HepG2 (cell line): ENCODE data around the gene EXOC7. TPM values are rescaled to one million over a fixed set of nuclear protein-coding genes. Genes with fewer than 3 reads are reported as not detected.
A peak's percentile ranks its signal among the peaks of the same experiment; 100 is the strongest.

Experiments
- ATAC-seq: fragments of 200-7000 bp; cut with Tn5 transposase; 3 replicates; pipeline ENCODE4 v1.9.1; 2020; ENCODE audit warnings: mild to moderate bottlenecking, moderate library complexity
- BruUV-seq: library from RNA; stranded (reverse); fragments of 400-500 nt; replicated peaks from 2 replicates; lab custom pipeline; 2021; lab: Mats Ljungman, UMichigan
- CTCF ChIA-PET: fragments of 300-600 bp; formaldehyde crosslinking; extraction: SDS; loops from one replicate; lab custom pipeline; 2021; ENCODE audit warnings: low total read pairs, inconsistent platforms, low intra/inter-chr PET ratio; lab: Yijun Ruan, JAX
- POLR2A ChIA-PET: fragments of 350-600 bp; sonication (Branson Sonifier 250); formaldehyde crosslinking; loops from one replicate; lab custom pipeline; 2020; ENCODE audit warnings: antibody characterized with exemption, inconsistent platforms; lab: Yijun Ruan, JAX
- DNase-seq: peaks from one replicate; pipeline ENCODE4 v3.0.0-alpha.2; 2015; ENCODE audit warnings: low spot score
- FAIRE-seq: peaks from 3 replicates; lab custom pipeline; 2011; peaks lifted over from hg19 to GRCh38; lab: Jason Lieb, UNC
- H2AFZ ChIP-seq: one replicate; pipeline ENCODE4 v1.6.1; 2011; ENCODE audit warnings: low read length, inconsistent platforms
- H3K27ac ChIP-seq: fragments of 300-600 bp; 3 replicates; pipeline ENCODE4 v1.8.0; 2011; ENCODE audit warnings: mixed run types, mild to moderate bottlenecking, mixed read lengths, low read length, inconsistent platforms; ENCODE audit not compliant: insufficient read depth; ENCODE audit errors: extremely low read length
- H3K27me3 ChIP-seq, 2 experiments: fragments of 200-600 bp in 1 of 2; 2 replicates in 1 of 2; 3 replicates in 1 of 2; pipeline versions ENCODE4 v1.6.0 to v1.8.0; 2011; ENCODE audit warnings: low read length in 2 of 2, mild to moderate bottlenecking in 2 of 2, moderate library complexity in 2 of 2, inconsistent platforms in 1 of 2; ENCODE audit not compliant: insufficient read depth in 2 of 2, control insufficient read depth in 1 of 2
- H3K36me3 ChIP-seq, 2 experiments: fragments of 200-600 bp in 1 of 2; replicated peaks in 1 of 2; 2 replicates in 1 of 2; 3 replicates in 1 of 2; pipeline versions ENCODE4 v1.5.1 to v1.8.0; 2011; ENCODE audit warnings: low read length in 2 of 2, inconsistent platforms in 1 of 2; ENCODE audit not compliant: insufficient read depth in 2 of 2, control insufficient read depth in 1 of 2
- H3K4me1 ChIP-seq: 2 replicates; pipeline ENCODE4 v1.5.1; 2012; ENCODE audit warnings: low read length, inconsistent platforms; ENCODE audit not compliant: insufficient read depth
- H3K4me2 ChIP-seq: 2 replicates; pipeline ENCODE4 v1.6.0; 2011; ENCODE audit warnings: low read depth, low read length, inconsistent platforms
- H3K4me3 ChIP-seq, 3 experiments: fragments of 200-600 bp in 1 of 3; sonication (generic), shearing (Covaris generic) in 1 of 3; replicated peaks in 1 of 3; 2 replicates each; pipeline ENCODE4 v1.5.1; 2011 to 2016; ENCODE audit warnings: low read length in 3 of 3, inconsistent platforms in 2 of 3, low read depth in 2 of 3, mild to moderate bottlenecking in 2 of 3, control low read depth in 1 of 3, mixed read lengths in 1 of 3; ENCODE audit not compliant: insufficient read depth in 1 of 3
- H3K79me2 ChIP-seq: one replicate; pipeline ENCODE4 v1.6.1; 2011; ENCODE audit warnings: low read length, inconsistent platforms; ENCODE audit not compliant: insufficient read depth
- H3K9ac ChIP-seq: 2 replicates; pipeline ENCODE4 v1.6.0; 2011; ENCODE audit warnings: mild to moderate bottlenecking, low read depth, low read length, inconsistent platforms; ENCODE audit not compliant: insufficient read depth
- H3K9me3 ChIP-seq: 2 replicates; pipeline ENCODE4 v1.5.1; 2012; ENCODE audit warnings: mild to moderate bottlenecking, low read length
- H4K20me1 ChIP-seq: 2 replicates; pipeline ENCODE4 v1.6.0; 2011; ENCODE audit warnings: inconsistent platforms, mild to moderate bottlenecking, low read length, moderate library complexity; ENCODE audit not compliant: insufficient read depth
- AGO2 ChIP-seq: fragments of 200-400 bp; formaldehyde crosslinking; optimal IDR thresholded peaks from 2 replicates; pipeline ENCODE3; 2017; ENCODE audit warnings: mild to moderate bottlenecking, low read depth, low read length, moderate library complexity
- HIVEP1 ChIP-seq: sonication (generic); formaldehyde crosslinking; IDR thresholded peaks from 2 replicates; pipeline ENCODE4 v1.4.0; 2020; ENCODE audit warnings: mild to moderate bottlenecking, missing genetic modification reagents
- HNRNPL ChIP-seq: fragments of 200-400 bp; formaldehyde crosslinking; IDR thresholded peaks from 2 replicates; pipeline ENCODE4 v1.6.1; 2017; ENCODE audit warnings: mild to moderate bottlenecking, low read depth, low read length
- MTA1 ChIP-seq: sonication (generic); formaldehyde crosslinking; IDR thresholded peaks from 2 replicates; pipeline ENCODE4 v1.4.0; 2020; ENCODE audit warnings: missing genetic modification reagents, mild to moderate bottlenecking, borderline replicate concordance
- POLR2G ChIP-seq: fragments of 200-400 bp; formaldehyde crosslinking; IDR thresholded peaks from 2 replicates; pipeline ENCODE4 v1.6.1; 2018; ENCODE audit warnings: mild to moderate bottlenecking, low read depth, low read length, moderate library complexity
- ZNF224 ChIP-seq: sonication (generic); formaldehyde crosslinking; IDR thresholded peaks from 2 replicates; pipeline ENCODE4 v1.5.0; 2020; ENCODE audit warnings: mild to moderate bottlenecking, missing genetic modification reagents
- ZNF564 ChIP-seq: sonication (generic); formaldehyde crosslinking; IDR thresholded peaks from 2 replicates; pipeline ENCODE4 v1.8.1; 2023; ENCODE audit warnings: mild to moderate bottlenecking, missing genetic modification reagents
- ZNF687 ChIP-seq: sonication (generic); formaldehyde crosslinking; IDR thresholded peaks from 2 replicates; pipeline ENCODE4 v1.5.1; 2020; ENCODE audit warnings: mild to moderate bottlenecking, missing genetic modification reagents, moderate library complexity
- WGBS: methylation state at CpG from one replicate; pipeline ENCODE4 v1.1.6; 2017; ENCODE audit warnings: low lambda C conversion rate; 5-methylcytosine and 5-hydroxymethylcytosine counted together
- in situ Hi-C: cut with HindIII; loops from 2 replicates; pipeline ENCODE4 v1.10.0; 2017; ENCODE audit warnings: low pct_unique_long_range_greater_than_20kb; ENCODE audit not compliant: extremely low pct_ligation_motif_present
- intact Hi-C: fragments of 100-400 bp; cut with micrococcal nuclease; formaldehyde crosslinking; loops from one replicate; pipeline ENCODE4 v1.10.0; 2022; ENCODE audit not compliant: unreplicated experiment
- polyA plus RNA-seq, 8 experiments: library from polyadenylated mRNA; depleted of rRNA in 3 of 8; stranded (reverse) in 7 of 8; unstranded in 1 of 8; fragments of >200 nt; fragmentation: Illumina TruSeq in 4 of 8; extraction: Trizol in 4 of 8; gene quantifications; 2 replicates each; pipeline versions ENCODE4 v1.2.1 to v1.2.3, GENCODE V29; 2011 to 2016; ENCODE audit warnings: low read depth in 4 of 8, missing spikeins in 1 of 8, mixed read lengths in 1 of 8; ENCODE audit not compliant: insufficient read depth in 1 of 8
- total RNA-seq, 5 experiments: library from RNA; depleted of rRNA; stranded (reverse); fragments of >200 nt; fragmentation: Illumina TruSeq; extraction: Trizol; gene quantifications; 2 replicates each; pipeline ENCODE4 v1.2.3, GENCODE V29; 2016; ENCODE audit warnings: low read depth in 1 of 5
- TF ChIP-seq, protein P1 (sequence below): sonication (generic); formaldehyde crosslinking; IDR thresholded peaks from 2 replicates; pipeline ENCODE4 v1.5.0; 2020; ENCODE audit warnings: missing genetic modification reagents
- TF ChIP-seq, protein P2 (sequence below): sonication (generic); formaldehyde crosslinking; IDR thresholded peaks from 2 replicates; pipeline ENCODE4 v1.4.0; 2020; ENCODE audit warnings: mild to moderate bottlenecking, missing genetic modification reagents
- TF ChIP-seq, protein P3 (sequence below): sonication (generic); formaldehyde crosslinking; IDR thresholded peaks from 2 replicates; pipeline ENCODE4 v1.4.0; 2020; ENCODE audit warnings: missing genetic modification reagents

Gene EXOC7
- total and polyA plus RNA-seq, 2 of the 13 experiments (the other 11 are each of a cell fraction or from before 2014, with no cell fraction given), result 86.9 to 116 TPM

DNA sequence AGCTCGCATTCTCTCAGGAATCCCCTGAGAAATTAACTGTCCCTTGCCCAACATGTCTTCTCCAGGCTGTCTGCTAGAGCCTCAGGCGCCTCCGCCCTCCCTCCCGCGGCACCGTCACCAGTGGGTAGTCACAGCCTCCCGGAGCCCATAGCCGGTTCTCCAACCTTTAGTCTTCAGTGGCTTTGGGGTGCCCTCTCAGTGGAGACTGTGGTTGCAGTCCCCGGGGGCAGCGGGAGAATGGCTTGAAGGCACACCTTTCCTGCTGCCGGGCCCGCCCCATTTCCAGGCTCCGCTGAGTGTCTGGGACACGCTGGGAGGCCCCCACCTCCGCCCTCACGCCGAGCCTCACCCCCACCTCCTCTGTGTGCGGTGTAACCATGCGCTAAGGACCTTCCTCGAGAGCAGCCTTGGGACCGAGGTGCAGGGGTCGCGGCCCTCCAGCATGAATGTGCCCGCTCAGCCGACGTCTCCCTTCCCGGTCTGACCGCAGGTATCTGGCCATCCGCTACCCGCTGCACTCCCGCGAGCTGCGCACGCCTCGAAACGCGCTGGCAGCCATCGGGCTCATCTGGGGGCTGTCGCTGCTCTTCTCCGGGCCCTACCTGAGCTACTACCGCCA lies 27.3 kb downstream of the EXOC7 start:
- no peak for FAIRE-seq
- DNase-seq, result no peak
- Histone ChIP-seq H3K36me3 (no peaks in the 10 kb centered on the region), H3K27me3 (peaks cover 24 to 57% of the 10 kb centered on the region in 2 experiments; a peak in 4 of 5 replicates), H3K4me2 (peak overlapping the region; percentile 10; the same call in 1 of the 2 replicates), H3K9me3 (no peaks in the 10 kb centered on the region), H2AFZ (no peak overlapping the region), H3K27ac (no peak overlapping the region), H3K4me3 (no peak overlapping the region; a peak in 1 of 6 replicates), H3K79me2 (peaks cover 9% of the 10 kb centered on the region), H4K20me1 (peaks cover 10% of the 10 kb centered on the region; the same call in 1 of the 2 replicates), H3K9ac (no peak overlapping the region), H3K4me1 (peaks cover 45% of the 10 kb centered on the region)
- WGBS, result 32% methylated on average over 39 of the region's 41 CpGs
- in situ Hi-C loops, result no loop called here
- TF ChIP-seq MTA1 (CRISPR knock-in tag), result 0 out of 2 replicates have a peak, but pooled peaks have one; percentile 4
- peak; percentile 26; the same call in 1 of the 2 replicates for TF ChIP-seq ZNF687 (CRISPR knock-in tag)
- no peak for TF ChIP-seq POLR2G
- TF ChIP-seq ZNF564 (CRISPR knock-in tag), result no peak
- 0 out of 2 replicates have a peak, but pooled peaks have one; percentile 33 for TF ChIP-seq HNRNPL
- no peak for TF ChIP-seq ZNF224 (CRISPR knock-in tag)
- TF ChIP-seq, protein P1, sequence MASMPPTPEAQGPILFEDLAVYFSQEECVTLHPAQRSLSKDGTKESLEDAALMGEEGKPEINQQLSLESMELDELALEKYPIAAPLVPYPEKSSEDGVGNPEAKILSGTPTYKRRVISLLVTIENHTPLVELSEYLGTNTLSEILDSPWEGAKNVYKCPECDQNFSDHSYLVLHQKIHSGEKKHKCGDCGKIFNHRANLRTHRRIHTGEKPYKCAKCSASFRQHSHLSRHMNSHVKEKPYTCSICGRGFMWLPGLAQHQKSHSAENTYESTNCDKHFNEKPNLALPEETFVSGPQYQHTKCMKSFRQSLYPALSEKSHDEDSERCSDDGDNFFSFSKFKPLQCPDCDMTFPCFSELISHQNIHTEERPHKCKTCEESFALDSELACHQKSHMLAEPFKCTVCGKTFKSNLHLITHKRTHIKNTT (CRISPR knock-in tag), result no peak
- TF ChIP-seq, protein P2, sequence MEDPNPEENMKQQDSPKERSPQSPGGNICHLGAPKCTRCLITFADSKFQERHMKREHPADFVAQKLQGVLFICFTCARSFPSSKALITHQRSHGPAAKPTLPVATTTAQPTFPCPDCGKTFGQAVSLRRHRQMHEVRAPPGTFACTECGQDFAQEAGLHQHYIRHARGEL (CRISPR knock-in tag), result 0 out of 2 replicates have a peak, but pooled peaks have one; percentile 29
- TF ChIP-seq HIVEP1 (CRISPR knock-in tag), result no peak
- TF ChIP-seq, protein P3, sequence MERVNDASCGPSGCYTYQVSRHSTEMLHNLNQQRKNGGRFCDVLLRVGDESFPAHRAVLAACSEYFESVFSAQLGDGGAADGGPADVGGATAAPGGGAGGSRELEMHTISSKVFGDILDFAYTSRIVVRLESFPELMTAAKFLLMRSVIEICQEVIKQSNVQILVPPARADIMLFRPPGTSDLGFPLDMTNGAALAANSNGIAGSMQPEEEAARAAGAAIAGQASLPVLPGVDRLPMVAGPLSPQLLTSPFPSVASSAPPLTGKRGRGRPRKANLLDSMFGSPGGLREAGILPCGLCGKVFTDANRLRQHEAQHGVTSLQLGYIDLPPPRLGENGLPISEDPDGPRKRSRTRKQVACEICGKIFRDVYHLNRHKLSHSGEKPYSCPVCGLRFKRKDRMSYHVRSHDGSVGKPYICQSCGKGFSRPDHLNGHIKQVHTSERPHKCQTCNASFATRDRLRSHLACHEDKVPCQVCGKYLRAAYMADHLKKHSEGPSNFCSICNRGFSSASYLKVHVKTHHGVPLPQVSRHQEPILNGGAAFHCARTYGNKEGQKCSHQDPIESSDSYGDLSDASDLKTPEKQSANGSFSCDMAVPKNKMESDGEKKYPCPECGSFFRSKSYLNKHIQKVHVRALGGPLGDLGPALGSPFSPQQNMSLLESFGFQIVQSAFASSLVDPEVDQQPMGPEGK (CRISPR knock-in tag), result peak; percentile 13; the same call in 1 of the 2 replicates
- TF ChIP-seq AGO2, result peak; percentile 33
- BruUV-seq, result no TSS peak
- POLR2A ChIA-PET, result interaction anchor here (1.2 to 1.5 kb wide), 2 partner anchors 28 to 296 kb away, joined by 3 to 5 read pairs; partner anchors contain the start of gene EXOC7
- intact Hi-C loops, result no loop called here
- ATAC-seq, result no peak
- CTCF ChIA-PET, result no interaction called here
